Measurements from ENCODE around the gene NUDT19.

- TF ChIP-seq POLR2A (IDR thresholded peaks at IDR 0.05) (no peak), CTCF (IDR thresholded peaks at IDR 0.05) (no peak), EP300 (IDR thresholded peaks at IDR 0.05) (no peak), POLR2AphosphoS5 (IDR thresholded peaks at IDR 0.05) (no peak)
These were observed 33.1 kb upstream of the NUDT19 start for GRCh38 chr19:32658527-32658926.
